Measurements from ENCODE around the gene FAM107B.

The FAM107B gene

DNA sequence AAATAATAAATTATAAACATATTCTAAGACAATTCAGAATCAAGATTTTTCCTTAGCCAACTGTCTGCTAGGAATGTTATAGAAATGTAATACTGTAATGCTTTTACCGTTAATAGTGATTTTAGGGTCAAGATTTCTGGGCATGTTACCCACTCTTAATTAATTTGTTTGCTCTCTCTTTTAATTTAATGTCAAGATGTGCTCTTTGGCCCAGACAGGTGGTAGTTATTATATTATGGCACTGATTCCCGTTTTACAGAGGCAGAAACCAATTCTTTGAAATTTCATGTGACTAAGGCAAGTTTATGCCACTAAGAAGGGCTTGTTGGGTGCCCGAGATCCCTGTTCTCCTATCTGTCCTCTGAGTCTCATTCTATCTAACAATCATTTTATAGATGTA, 959 bp upstream of the FAM107B start:
- no peak for DNase-seq

DNA sequence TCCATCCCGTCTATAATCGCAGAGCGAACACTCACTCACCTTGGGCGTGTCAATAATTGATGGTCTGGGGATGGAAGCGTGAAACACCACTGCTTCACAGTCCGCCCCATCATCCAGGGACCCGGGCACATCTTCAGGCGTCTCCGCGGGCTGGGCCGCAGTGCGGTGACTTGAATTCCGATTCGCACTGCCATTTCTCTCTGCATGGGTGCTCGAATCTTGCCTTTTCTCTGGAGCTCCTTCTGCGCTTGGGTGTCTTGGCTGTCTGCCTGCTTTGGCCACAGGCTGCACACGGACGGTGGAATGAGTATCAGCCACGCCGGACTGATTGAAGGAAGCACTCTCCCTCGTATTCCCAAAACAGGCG, 500 bp downstream of the FAM107B start:
- no peak for DNase-seq

DNA sequence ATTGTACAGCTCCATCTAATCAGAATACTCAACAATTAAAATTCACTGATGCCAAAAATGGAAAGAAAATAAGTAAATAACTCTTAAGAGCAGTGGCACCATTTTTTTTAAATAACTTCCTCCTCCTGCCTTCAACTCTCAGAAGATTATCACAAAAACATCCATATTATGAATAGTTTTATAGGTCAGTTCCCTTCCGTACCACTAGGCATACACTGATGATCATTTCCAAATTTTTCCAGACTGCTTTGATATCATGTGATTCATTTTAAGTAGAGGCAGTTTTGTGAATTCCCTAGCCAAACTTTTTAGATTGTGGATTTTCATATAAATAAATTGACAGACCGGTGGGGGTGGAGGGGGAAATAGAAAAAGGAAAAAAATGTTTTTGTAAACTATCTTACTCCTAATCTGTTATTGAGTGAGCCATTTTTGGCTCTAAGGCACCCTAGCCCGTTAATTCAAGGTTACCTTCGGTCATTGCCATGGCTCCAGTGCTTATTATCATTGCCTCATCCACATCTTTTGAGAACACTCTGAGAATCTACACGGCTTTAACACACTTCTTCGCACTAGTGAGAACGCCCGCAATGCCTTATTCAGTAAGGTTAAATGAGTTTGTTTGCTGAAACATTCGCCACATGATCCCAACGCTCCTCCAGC, 1.0 kb downstream of the FAM107B start:
- no peak for DNase-seq

DNA sequence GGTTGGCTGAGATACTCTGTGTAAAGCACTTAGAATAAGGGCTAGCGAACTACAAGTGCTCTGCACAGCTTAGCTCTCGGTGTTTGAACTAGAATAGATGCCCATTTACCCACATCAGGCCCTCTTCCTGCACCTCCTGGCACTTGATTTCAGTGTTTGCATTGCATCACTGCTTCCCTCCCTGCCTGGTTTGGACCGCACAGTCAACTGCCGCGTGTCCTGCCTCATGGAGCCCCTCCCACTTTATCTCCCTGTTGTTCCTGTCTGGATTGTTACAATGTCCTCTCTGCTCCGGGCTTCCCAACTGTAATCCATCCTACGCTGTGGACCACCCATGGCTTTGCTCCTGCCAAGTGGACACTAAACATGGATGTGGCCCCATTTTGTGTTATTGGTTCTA, 2.3 kb downstream of the FAM107B start:
- no peak for DNase-seq

DNA sequence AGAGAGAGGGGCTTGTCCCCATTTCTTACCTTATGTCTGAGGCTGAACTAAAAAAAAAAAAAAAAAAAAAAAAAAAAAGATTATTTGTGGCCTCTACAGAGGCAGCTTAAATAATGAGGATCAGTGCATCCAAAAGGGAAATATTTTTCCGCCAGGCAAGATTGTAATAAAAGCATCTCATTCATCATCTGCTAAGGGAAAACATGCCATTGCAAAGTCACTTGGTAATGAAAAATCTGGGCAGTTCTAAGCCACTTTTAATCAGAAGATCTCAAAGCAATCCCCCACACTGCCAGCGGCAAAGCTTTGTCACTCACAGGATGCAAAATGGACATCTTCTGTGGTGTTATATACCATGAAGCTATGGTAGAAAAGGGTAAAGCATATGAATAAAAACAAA, 3.8 kb downstream of the FAM107B start:
- DNase-seq: no peak

DNA sequence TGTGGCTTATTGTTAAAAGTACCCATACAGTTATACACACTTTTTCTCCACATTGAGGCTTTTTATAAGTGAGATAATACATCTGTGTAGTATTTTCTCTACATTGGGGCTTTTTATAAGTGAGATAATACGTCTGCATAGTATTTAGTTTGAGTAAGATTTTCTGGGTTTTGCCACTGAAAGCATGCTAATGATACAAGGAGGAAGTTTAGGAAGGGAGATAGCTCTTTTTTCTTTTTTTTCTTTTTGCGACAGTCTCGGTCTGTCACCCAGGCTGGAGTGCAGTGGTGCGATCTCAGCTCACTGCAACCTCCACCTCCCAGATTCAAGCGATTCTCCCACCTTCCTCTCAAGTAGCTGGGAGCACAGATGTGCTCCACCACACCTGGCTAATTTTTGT, 13.3 kb downstream of the FAM107B start:
- DNase-seq: no peak

DNA sequence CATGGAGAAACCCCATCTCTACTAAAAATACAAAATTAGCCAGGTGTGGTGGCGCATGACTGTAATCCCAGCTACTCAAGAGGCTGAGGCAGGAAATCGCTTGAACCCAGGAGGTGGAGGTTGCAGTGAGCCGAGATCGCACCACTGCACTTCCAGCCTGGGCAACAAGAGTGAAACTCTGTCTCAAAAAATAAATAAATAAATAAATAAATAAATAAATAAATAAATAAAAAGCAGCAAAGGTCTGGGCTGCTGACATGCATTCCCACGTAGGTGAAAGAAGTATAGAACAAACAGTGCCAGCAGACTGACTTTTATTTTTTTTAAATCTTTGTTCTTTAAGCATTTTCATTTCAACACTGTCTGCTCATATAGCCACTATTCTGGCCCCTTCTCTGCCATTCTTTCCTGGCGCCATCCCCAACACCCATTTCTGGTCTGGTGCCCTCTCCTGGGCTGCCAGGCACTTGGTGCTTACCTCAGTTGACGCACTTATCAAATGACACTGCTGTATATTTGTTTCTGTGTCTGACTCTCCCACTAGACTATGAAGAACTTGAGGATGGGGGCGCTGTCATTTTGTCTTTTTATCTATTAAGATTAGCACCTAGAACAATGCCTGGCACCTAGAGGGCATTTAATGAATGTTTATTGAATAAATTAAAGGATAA, 15.6 kb downstream of the FAM107B start:
- DNase-seq: no peak

DNA sequence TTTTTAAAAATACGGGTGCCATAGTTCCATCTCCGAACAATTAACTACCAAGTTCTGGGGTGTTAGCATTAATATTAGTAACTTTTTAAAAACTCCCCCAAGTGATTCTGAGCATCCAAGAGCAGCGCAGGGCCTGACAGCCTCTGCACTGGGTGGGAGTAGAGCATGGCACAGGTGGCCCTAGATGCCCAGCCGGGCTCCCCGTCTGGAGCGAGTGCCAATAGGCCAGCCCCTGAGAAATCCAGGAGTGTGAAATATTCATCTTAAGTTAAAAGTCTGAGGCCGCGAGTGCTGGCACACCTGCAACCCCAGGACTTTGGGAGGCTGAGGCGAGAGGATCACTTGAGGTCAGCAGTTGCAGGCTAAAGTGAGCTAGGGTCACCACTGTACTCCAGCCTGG, 16.2 kb downstream of the FAM107B start:
- DNase-seq: no peak

DNA sequence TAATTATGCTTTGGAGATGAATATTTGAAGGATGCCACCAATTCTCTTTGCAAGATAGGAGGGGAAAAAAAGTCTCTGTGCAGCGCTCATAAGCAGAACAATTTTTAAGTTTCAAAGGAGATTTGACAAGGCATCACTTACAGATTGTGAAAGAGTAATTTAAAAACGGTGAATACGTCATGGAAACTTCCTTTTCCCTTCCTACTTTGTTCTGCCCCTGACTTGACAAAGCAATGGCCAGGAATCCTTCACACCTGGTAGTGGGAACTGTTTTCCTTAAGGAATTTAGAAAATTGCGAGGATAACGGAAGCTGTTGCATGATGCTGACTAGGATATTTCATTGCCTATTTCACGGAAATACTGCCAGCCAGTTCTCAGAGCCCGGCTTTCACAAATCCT, 16.7 kb downstream of the FAM107B start:
- no peak for DNase-seq

DNA sequence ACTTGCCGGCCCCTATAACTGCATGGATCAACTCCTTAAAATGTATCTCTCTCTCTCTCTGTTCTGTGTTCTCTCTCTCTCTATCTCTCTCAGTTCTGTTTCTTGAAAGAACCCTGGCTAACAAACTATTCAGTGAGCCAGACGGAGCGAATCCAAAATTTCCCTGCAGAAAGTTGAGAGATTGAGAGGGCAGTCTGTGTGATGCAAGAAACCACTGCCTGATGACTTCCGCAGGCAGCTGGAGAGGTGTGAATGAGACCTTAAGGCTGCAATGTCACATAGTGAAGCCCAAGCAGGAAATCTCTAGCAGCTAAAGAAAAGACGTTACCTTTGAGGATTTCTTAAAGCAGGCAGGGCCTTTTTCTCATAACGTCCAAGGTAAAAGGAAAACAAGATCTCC, 17.3 kb downstream of the FAM107B start:
- no peak for DNase-seq

DNA sequence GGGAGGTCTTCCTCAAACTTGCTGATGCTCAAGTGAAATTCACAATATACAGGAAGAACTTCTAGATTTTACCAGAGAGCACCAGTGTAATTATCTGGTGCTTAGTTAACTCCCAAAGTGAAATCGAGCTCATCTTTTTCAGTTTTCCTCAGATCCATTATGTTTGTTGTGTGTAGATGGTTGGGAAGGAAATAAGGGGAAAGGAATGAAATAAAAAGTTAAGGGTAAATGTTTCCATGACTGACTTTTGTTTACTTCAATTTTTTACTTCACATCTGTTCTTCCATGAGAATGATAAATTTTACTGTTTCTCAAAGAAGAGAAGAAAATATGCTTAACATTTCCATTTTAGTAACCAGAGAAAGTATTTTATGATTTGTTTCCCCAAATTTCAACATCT, 21.3 kb downstream of the FAM107B start:
- DNase-seq: no peak

DNA sequence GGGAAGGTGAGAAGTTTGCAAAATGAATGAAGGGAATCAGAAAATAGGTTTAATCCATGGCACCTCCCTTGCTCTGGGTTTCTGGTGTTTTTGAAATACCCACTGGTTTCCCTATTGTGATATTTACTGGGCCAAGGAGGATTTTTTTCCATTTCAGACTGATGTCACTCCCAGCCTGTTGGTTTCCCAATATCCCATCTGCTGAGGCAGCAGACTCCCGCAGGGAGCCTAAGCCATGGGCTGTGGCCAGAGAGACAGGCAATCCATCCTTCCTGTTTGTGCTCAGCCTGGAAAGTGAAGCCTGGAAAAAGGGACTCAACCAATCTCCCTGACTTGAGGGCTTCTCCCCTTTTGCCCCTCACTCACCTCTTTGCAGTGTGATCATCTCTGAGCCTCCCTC, 22.8 kb downstream of the FAM107B start:
- DNase-seq: peak; percentile 80

DNA sequence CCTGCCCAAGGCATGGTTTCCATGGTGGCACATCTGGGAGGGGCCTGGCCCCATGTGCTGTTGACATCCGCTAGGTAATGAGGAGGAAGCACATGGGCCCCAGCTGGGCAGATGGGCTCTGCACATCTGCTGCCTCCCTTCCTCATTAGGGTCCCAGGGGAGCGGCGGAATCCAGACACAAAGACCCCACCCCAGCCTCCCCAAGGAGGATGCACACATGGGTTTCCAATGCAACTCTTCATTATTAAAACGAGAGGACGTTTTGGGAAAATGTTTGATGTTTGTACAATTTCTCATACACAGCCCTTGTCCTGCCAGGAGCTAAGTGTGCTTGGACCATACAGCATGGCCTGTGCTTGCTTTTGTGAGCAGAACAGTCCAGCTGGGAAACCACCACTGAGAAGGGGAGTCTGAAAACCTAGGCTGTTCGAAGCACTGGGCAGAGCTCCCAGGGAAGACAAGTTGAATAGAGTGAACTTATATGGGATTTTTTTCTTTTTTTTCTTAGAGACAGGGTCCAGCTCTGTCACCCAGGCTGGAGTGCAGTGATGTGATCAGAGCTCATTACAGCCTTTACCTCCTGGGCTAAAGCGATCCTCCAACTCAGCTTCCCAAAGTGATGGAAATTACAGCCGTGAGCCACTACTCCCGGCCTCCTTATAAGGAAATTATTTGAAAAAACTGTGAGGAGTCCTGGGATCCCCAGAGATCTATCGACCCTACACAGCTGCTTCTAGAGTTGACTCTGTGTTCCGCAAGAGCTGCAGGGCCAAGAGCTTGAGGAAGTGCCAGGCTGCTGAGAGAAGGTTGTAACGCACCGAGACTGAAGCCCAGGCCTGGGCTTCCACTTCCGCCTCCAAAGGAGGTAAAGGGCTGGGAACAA, 23.4 kb downstream of the FAM107B start:
- peak; percentile 83 for DNase-seq

DNA sequence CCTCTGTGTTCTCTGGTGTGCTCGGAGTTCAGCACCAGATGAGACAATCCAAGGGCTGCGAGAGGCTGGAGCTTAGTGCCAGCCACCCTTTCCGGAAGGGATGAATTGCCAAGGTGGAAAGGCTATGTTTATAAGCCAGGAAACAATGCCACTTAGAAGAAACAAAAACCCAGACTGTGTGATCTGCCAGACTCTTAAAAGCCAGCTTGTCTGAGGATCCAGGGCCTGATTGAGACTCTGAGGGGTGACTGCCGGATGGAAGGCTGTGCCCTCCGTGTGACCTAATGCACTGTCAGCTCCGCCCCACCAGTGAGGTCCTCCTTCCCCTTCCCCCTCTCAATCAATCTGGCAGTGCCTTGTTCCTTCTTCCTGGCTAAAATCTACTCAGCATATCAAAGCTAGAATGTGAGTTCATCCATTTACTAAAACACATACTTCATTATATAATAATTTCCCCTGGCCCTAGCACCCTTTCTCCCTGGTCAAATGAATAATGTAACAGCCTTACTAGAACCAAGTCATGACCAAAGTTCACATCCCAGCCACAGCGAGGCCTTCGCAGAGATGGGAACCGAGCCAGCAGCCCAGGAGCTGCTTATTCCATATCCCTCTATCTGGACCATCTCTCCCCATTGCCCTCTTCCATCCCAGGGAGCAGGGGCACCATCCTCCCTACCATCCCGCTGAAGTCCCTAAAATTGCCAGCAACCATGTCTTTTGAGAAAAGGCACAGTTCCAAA, 25.5 kb downstream of the FAM107B start:
- DNase-seq: peak; percentile 45

DNA sequence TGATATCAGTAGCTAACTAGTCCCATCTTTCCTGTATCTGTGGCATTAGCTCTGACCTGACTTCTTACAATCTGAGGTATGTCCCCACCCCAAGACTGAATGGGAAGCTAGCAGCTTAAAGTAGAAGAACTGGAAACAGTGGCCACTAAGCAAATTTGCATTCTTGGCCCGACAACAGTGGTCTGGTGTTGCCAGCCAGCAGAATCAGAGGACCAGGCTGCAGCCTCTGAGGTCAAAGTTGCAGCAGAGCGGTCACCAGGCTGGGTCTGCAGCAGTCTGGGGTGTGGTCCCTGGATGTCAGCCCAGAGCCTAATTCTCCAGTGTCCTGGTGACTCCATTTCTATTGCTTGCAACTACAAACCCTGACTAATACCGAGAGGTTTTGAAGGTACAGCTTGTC, 26.3 kb downstream of the FAM107B start:
- no peak for DNase-seq

DNA sequence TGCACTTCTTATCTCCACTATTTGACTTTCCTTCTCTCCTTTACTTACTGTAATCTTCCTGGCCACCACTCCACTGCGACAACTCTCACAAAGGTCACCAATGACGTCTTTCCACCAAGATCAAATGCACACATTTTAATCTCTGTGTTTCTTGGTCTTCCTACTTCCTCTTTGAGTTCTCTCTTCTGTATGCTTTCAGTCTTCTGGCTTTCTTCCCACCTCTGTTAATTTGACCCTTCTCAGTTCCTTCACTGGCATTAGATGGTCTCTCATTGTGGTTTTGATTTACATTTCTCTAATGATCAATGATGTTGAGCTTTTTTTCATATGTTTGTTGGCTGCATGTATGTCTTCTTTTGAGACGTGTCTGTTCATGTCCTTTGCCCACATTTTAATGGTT, 31.9 kb downstream of the FAM107B start:
- no peak for DNase-seq

DNA sequence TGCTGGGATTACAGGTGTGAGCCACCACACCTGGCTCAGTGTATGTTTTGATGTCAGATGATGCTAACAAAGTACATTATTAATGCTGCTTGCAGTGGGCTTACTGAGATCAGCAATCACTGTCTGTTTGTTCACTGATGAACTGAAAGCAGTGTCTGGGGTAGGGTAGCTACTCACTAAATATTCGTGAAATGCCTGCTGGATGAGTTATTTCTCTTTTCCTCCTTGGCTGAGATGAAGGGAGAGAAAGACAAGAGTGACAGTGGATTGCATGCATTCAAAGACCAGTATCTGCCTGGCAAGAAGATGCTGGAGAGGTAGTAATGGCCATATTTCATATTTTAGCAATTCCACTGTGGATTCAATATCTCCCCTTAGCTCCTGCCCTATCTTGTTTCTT, 32.3 kb downstream of the FAM107B start:
- DNase-seq: no peak

DNA sequence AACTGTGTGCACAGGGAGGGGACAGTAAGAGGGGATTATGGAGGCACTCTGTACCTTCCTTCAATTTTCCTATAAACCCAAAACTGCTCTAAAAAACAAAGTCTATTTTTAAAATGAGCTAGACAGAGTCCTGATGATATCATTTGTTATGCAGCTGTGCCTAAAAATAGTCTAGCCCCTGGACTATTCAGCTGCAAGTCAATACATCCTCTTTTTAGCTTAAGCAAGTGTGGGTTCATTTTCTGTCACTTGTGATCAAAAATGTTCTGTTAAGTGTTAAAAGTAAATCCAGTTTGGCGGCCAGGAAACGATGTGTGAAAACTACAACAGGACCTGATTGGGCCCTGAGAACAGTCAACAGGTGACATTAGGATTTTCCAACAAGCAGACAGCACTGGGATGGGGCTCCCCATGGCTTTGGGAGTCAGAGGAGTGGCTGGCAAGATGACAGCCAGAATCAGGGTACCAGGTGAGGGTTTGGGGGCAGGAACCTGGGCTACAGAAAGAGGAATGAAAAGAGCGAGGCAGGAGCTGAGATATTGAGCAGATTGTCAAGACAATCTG, 33.9 kb downstream of the FAM107B start:
- DNase-seq: no peak

DNA sequence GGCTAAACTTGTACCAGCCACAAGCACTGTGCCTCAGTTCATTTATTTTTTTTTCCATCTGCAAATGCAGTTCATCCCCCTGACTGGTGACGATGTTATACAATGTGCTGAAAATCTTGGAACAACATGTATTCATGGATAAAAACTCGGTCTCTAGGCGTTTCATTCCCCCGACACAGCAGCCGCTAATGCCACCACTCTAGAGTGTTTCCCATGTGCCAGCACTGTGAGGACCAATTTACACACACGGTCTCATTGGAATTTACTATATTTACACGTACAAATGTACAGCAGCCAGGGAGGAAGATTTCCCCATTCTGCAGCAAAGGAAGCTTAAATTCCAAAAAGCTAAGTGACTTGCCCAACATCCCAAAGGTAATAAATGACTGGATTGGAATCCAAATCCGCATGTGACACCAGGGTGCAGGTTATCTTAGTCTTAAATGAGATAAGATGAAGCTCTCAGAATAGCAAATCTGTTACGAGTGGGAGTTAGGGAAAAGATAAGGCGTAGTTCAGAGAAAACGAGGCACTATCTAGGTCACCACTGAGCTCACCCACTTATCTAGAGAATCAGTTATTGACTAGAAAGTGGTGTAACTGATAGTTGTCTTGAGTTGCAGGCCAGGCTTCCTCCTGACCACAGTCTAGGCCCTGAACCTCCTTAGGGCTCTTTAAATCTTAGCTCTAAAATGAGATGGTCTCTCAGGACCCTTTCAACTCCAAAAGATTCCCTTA, 36.7 kb downstream of the FAM107B start:
- no peak for DNase-seq

DNA sequence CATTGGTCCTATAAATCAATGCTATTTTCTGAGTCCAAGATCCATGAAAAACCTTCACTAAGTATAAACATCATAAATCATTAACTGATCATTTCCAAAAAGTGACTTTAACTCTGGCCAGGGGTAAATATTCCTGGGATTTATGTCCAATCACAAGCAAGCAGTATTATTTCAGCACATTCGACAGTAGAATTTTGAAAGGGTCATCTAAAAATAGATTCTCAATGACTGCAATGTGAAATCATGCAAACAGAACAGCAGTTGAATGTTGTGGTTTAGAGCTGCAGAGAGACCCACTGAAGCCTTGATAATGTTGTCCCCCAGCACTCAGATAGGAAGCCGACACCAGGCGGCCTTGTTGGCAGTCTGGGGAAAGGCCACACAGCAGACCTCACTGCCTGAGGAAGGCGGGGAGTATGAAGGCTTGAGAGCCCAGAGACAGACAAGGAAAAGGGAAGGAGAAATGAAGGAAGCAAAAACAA, 38.1 kb downstream of the FAM107B start:
- peak; percentile 50 for DNase-seq

DNA sequence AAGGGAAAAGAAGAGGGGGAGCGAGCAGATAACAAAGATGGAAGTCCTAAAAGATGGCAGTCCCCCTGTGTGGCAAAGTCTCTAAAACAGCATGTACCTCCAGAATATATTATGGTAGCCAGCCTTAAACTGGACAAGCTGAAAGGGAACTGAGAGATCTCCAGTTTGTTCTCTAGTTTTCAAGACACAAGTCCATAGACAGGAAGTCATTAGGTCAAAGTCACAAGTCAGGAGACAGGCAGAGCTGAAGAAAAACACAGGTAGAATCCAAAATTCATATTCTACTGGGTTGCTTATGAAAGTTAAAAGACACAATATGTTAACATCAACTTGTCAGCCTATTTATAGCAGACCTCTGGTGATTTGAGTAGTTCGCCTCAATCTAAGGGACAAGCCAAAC, 38.7 kb downstream of the FAM107B start:
- DNase-seq: no peak

DNA sequence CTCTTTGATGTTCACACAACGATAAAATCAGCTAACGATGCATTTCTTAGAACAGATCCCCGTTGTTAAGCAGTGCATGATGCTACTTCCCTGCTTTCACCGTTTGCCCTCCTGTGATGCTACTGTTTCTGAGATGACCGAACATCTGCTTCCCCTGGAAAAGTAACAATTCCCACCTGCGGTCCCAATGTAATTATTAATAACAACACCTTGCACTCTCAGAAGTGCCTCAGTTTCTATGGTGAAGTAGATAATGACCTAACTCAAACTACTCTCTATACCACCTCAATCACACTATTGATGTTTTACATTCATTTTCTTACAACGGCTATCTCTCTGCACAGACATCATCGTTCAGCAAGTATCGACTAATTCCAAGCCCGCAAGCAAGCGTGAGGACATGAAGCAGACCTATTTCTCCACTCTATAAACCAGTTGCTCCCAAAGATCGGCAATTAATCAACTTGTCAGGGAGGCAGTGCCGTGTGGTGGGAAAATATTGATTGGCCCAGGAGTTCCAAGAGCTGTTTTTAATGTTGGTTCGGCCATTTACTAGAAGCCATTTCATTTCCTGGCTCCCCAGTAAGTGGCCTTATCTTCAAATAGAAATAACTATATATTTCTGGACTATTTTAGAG, 42.7 kb downstream of the FAM107B start:
- DNase-seq: no peak
